GM19463 (cell line): ENCODE results near the gene UBE2M.

ENCODE experiments used
- ATAC-seq: cut with Tn5 transposase; IDR thresholded peaks from one replicate; pipeline ENCODE4 v1.9.1; 2021; ENCODE audit warnings: mild to moderate bottlenecking, moderate library complexity; ENCODE audit not compliant: unreplicated experiment

UBE2M gene

DNA sequence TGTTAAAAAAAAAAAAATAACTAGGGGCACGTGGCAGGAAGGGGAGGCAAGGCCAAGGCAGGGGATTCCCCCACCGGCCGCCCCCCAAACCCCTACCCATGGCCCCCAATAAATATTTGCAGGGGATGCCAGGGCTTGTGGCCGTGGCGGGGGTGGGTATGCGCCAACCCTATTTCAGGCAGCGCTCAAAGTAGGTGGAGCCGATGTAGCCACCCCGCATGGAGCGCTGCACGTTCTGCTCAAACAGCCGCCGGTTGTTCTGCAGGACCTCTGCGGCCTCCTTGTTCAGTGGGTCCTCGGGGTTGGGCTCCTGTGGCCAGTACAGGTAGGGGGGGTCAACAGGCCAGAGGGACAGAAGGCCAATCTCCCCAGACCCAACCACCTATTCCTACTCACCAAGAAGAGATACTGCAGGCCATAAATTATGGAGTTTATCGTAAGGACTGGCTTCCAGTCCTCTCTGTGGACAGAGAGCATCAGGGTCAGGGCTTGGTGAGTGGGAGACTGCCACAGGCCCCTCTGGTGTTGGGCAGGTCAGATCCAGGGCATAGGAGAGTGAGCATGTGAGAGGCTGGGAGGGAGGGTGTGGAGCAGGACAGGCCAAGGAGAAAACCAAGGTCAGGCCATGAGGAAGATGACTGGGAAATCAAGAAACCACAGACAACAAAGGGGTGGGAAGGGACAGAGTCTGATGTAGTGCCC, 2.3 kb downstream of the UBE2M start:
- no peak for ATAC-seq

DNA sequence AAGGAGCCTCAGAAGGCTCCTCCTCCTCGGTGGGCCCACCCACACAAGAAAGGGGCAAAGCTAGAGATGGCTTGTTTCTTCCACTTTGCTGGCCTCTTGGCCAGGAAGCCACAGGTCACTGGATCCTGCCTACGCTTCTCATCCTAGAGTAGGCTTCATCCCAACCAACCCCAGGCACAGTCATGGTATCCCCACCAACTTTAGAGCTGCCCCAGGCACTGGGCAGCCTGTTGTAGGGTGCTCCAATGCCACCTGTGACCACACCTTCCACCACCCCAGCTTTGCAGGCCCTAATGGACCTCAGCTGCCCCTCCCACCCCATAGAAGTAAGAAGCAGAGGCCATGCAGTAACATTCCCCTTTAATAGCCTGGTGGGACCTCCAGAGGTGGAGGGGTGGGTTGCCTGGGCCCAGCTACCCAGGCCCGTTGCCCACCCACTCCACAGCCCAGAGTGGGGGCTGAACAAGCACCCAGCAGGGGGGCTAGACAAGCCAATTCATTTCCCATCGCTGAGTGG, 3.0 kb downstream of the UBE2M start:
- ATAC-seq = no peak

DNA sequence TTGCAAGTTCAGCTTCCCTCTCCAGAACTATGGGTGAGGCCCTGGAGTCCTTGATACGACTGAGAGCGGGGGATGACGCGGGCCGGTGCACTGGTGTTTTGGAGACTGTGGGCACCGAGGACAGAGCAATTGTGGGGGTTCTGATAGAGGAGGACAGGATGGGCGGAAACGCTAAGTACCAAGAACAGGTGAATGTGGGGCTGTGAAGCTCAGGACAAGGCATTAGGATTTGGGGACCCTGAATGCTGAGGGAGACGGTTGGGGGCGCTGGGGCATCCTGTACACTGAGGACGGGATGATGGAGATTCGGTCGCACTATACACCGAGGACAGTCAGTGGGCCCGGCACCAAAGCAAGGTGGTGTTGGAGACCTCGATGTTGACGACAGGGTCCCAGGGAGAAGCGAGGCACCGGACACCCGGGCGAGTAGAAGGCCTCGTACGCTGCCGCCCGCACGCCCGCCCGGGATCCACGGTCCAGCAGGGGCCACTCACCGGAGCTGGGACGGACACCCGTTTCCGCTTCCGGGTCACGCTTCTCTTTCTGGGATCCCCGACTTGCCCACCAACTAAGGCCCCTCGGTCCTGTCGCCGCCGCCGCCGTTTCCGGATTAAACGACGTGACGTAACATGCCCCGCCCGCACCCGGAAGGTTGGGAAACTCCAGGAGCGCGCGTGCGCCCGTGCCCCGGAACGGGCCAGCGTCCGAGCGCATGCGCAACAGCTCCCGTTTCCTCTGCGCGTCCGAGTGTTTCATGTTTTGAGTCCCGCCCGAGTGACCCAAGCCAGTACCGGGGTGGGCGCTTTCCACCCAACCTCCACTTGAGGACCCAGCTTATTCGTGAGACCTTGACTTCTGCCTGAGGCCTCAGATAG, 3.7 kb downstream of the UBE2M start, which contains the start of gene CHMP2A:
CHMP2A (minus strand) TSS at position 612 of the 875 bp plus-strand sequence. CDS start 893 bp downstream, outside the sequence.
- peak; percentile 32 for ATAC-seq

DNA sequence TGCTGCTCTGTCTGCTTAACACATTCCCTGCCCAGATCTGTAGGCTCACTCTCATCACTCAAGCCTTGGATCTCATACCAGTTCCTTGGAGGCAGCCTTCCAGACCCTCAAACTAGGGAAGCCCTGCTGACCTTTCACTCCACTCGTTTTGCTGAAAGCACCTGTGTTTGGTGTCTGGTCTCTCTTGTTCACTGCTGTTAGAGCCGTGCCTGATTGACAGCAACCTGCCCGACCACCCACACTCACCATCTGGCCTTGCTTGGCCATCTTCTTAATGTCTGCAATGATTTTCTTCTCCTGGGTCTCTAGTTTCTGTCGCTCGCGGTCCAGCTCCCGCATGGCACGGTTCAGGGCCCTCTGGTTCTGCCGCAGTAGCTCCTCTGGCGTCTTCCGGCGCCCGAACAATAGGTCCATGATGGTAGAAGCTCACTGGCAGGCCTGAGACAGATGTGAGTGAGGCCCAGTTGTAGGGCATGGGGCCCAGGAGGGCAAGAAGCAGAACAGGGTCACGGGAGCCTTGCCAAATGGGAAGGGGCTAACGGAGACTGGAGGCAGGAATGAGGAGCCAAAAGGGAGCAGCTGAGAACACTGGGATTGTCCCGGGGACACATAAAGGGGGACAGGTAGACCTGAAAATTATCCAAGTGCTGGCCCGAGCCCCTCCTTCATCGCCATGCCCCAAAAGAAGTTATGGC, 4.5 kb downstream of the UBE2M start:
- no peak for ATAC-seq

DNA sequence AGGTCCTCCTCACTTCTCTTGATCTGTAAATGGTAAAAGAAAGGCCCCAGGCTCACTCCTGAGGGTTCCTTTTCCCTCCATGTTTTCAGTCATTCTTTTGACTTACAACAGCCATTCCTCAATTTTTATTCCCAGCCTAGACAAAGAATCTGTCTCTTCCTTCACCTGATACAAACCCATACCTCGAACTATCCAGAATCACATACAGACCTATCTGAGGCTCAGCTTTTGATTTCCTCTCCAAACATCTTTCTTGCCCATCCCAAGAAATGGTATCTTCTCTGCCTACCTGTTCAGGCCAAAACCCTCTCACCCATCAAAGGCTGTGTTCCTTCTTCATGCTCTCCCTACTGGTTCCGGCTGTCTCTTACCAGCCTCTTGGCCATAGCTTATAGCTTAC, 5.8 kb downstream of the UBE2M start:
- ATAC-seq = no peak

DNA sequence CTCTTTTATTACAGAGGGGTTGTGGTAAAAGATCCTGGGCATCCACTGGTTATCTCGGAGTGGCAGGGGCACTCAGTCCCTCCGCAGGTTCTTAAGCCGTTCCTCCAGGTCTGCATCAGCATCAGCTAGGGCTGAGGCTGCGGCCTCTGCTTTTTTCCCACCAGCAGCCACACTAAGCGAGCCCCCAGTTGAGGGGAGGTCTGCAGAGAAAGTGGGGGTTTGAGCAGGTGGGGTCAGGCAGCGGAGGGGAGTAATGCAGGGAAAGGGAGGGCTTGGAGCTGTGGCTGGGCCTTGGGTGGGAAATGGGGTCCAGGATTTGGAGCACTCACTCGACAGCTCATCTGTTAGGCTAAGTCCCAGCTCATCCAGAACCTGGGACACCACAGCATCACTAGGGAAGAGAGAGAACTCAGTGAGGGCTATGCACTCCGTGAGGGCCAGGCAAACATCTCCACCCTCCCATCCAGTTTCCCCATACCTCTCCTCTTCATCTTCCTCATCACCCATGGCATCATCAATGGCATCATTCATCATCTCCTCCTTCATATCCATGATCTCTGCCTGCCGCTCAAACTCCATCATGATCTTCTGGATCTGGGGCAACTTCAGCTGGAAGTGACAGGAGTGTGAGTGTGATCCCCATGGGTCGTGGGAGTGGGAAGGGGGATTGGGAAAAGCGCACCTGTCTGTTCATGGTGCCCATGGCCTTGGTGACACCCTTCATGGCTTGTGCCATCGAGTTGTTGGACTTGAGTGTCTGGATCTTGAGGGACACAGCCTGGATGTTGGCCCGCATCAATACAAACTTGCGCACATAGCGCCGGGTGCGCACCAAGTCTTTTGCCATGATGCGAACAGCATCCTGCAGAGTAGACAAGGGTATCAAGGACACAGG, 6.6 kb downstream of the UBE2M start:
- ATAC-seq = no peak

DNA sequence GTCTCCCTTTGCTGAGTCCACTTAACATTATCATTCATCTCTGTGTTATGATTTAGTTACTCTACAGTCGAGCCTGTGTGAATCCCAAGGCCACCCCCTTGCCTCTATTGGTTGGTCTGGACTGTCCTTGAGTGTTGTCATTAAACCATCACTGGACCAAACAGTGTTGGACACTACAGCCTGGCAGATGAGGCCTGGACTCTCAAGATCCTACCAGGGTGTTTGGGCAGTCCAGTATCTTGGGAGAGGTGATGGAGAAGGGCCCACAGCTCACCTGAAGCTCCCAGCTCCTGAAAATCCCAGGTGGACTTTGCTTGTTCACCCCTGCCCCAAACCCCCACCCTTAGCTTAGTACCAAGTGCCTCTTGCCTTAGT, 7.3 kb downstream of the UBE2M start:
- ATAC-seq = no peak

DNA sequence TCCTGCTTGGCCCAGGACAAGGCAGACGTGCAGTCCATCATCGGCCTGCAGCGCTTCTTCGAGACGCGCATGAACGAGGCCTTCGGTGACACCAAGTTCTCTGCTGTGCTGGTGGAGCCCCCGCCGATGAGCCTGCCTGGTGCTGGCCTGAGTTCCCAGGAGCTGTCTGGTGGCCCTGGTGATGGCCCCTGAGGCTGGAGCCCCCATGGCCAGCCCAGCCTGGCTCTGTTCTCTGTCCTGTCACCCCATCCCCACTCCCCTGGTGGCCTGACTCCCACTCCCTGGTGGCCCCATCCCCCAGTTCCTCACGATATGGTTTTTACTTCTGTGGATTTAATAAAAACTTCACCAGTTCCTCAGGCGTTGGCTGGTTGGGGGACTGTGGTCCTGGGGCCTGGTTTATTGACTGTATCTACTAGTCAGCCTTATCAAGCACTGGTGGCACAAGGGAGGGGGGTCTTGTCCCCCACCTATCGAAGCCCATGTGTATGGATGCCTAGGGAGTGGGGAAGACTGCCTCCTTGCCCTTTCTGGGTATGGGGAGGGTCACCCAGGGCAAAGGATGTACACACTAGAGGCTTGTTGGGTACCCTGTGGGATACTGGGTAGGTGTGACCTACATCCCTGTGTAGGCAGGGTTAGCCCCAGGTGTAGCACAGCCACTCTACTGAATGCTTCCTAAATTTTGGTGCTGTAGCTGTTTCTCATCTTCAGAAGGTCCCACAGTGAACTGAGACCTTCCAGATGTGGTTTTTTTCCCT, 7.9 kb downstream of the UBE2M start:
- no peak for ATAC-seq

DNA sequence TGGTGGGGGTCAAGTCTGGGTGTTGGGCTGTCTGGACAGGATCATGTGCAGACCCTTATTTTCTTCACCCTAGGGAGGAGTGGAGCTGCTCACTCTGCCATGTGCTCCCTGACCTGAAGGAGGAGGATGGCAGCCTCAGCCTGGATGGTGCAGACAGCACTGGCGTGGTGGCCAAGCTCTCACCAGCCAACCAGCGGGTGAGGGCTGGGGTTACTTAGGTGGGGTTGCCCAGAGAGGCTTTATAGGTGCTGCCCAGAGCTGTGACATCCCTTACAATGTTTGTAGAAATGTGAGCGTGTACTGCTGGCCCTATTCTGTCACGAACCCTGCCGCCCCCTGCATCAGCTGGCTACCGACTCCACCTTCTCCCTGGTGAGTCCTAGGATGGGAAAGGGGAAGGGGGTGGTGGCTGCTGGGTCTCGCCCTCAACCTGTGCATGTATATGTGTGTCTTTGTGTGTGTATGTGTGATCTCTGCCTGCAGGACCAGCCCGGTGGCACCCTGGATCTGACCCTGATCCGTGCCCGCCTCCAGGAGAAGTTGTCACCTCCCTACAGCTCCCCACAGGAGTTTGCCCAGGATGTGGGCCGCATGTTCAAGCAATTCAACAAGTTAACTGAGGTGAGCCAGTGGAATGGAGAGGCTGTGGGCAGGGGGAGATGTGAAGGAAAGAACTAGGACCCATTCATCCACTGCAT, 8.6 kb downstream of the UBE2M start:
- no peak for ATAC-seq

DNA sequence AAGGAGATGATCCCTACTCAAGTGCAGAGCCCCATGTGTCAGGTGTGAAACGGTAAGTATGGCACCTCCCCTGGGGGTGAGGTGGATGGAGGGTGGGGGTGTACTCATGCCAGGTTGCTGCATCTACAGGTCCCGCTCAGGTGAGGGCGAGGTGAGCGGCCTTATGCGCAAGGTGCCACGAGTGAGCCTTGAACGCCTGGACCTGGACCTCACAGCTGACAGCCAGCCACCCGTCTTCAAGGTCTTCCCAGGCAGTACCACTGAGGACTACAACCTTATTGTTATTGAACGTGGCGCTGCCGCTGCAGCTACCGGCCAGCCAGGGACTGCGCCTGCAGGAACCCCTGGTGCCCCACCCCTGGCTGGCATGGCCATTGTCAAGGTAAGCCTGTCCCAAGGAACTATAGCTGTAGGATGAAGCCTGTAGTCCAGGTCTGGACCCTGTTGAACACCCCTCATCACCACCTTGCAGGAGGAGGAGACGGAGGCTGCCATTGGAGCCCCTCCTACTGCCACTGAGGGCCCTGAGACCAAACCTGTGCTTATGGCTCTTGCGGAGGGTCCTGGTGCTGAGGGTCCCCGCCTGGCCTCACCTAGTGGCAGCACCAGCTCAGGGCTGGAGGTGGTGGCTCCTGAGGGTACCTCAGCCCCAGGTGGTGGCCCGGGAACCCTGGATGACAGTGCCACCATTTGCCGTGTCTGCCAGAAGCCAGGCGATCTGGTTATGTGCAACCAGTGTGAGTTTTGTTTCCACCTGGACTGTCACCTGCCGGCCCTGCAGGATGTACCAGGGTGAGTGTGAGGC, 9.3 kb downstream of the UBE2M start:
- no peak for ATAC-seq

DNA sequence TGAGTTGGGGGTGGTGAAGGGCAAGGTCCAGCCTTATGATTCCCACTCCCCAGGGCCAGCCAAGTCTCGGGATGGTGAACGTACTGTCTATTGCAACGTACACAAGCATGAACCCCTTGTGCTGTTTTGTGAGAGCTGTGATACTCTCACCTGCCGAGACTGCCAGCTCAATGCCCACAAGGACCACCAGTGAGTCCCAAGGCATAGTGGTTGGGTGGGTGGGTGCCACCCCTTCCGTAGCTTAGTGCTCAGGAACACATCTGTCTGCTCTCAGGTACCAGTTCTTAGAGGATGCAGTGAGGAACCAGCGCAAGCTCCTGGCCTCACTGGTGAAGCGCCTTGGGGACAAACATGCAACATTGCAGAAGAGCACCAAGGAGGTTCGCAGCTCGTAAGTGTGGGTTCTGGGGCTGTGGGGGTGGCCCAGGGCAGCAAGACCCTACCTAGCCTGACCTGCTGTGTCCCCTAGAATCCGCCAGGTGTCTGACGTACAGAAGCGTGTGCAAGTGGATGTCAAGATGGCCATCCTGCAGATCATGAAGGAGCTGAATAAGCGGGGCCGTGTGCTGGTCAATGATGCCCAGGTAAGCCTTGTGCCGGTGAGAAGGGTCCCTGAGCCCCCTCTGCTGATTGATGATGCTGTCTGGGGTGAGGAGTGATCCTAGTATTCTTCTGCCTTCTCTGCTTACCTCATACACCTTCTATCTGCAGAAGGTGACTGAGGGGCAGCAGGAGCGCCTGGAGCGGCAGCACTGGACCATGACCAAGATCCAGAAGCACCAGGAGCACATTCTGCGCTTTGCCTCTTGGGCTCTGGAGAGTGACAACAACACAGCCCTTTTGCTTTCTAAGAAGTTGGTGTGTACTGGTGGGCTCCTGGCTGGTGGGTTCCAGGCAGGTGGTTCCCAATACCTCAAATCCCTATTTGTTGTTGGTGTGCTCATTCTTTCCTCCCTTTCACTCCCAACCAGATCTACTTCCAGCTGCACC, 10.8 kb downstream of the UBE2M start:
- ATAC-seq = no peak

DNA sequence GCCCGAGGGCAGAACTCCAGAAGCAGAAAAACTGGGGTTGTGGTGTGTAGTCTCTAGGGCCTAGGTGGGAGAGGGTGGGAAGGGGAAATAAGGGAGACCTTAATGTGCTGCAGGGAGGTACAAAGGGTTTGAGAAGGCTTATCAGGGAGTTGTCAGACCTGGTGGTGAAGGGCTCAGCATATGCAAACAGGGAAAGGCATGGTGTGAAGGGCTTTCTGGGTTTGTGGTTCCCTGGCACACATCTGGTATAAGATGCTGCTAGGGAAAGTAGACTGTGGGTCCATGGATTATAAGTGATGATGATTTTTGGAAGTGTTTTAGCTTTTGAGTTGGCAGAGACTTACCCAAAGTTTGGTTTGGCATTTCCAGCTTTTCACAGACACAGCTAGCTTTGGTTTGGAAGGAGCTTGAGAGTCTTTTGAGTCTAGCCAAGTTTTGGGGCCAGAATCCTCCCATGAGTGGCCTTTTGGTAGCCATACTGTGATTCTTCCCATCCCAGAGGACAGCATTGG, 12.3 kb downstream of the UBE2M start:
- no peak for ATAC-seq

DNA sequence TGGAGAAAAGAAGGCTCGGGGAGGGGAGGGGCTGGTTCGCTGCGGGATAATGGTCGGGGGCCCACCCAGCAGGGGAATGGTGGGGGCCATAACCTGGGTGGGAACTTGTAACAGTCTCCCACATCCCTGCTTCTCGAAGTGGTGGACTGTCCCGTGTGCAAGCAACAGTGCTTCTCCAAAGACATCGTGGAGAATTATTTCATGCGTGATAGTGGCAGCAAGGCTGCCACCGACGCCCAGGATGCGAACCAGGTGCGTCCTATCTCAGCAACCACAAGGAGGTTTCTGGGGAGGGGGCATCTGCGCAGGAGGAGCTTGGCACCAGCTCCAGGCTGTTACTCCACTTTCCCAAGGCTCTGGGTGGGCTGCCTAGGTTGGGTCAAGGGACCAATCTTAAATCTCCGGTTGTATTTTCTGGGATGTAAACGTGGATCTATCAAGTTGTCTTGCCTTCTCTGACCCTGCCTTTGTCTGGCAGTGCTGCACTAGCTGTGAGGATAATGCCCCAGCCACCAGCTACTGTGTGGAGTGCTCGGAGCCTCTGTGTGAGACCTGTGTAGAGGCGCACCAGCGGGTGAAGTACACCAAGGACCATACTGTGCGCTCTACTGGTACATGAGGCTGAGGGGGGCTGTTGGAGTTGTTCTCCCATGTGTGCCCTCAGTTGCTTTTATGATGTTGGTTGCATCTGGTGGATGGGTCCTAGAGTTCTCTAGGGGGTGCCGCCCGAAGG, 13.0 kb downstream of the UBE2M start:
- ATAC-seq = no peak

DNA sequence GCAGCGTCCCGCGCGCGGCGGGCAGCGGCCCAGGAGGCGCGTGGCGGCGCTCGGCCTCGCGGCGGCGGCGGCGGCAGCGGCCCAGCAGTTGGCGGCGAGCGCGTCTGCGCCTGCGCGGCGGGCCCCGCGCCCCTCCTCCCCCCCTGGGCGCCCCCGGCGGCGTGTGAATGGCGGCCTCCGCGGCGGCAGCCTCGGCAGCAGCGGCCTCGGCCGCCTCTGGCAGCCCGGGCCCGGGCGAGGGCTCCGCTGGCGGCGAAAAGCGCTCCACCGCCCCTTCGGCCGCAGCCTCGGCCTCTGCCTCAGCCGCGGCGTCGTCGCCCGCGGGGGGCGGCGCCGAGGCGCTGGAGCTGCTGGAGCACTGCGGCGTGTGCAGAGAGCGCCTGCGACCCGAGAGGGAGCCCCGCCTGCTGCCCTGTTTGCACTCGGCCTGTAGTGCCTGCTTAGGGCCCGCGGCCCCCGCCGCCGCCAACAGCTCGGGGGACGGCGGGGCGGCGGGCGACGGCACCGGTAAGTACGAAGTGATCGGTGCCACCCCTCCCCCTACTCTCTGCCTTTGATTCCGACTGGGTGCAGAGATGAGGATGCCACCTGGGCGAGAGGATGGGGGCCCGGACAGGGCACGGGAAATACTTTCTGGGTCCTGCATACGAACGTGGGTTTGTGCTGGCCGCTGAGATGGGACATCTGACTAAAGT, 13.7 kb downstream of the UBE2M start:
- peak; percentile 49 for ATAC-seq

DNA sequence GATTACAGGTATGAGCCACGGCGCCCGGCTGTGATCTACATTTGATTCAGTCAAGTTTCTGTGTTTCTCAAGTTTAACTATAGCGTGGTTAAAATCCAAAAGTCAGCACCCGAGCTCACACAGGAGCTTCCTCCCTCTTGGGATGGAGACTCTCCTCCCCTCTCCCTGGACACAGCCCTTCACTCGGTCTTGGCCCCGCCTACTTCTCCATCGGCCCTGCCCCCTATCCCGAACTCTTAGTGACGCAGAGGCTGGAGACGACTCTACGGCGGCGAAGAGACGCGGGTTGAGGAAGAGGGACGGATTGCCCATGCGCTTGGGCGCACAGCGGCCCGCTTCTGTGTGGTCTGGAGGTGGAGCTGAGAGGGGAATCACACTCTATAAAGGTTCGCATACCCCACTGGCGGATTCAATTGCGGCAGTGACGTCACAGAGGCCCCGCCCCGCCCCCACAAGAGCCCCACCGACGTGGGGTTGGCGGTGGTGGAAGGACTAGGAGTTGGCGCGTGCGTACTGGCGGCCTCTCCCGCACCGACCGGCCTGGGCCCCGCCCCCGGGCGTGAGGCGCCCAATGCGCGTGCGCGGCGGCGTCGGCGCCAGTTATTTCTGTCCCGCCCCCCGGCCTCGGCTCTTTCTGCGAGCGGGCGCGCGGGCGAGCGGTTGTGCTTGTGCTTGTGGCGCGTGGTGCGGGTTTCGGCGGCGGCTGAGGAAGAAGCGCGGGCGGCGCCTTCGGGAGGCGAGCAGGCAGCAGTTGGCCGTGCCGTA, 14.4 kb downstream of the UBE2M start, which contains the start of gene TRIM28:
TRIM28 (plus strand) TSS at position 239 of the 765 bp plus-strand sequence. CDS start 694 bp downstream, outside the sequence.
- ATAC-seq = peak; percentile 80
